ENCODE results near the gene ZNF638. TPM values are rescaled to one million over a fixed set of nuclear protein-coding genes. Genes with fewer than 3 reads are reported as not detected.
A peak's percentile ranks its signal among the peaks of the same experiment; 100 is the strongest.

Gene ZNF638
- total and polyA plus RNA-seq, 10 of the 15 experiments (the other 5 are each of a cell fraction or from before 2014, with no cell fraction given) = 37.6 to 133 (median 64.5) TPM

- BruUV-seq (replicated peaks) = no TSS peak
- RAD21 ChIA-PET (ENCODE audit: unreplicated experiment) = interaction anchor here (0.9 kb wide), 1 partner anchor 182 kb away, joined by 3 read pairs; no protein-coding TSS in a partner anchor
- Histone ChIP-seq H3K9ac (ENCODE audit: control insufficient read depth, insufficient read depth, low read length) (no peak overlapping the region), H3K27me3 (replicated peaks in 1 of 2; ENCODE audit: control insufficient read depth in 2 of 2, insufficient read depth in 2 of 2, low read length in 1 of 2) (no peaks in the 10 kb centered on the region), H4K20me1 (ENCODE audit: control insufficient read depth, insufficient read depth) (no peaks in the 10 kb centered on the region), H3K9me3 (replicated peaks; ENCODE audit: control insufficient read depth, insufficient read depth, low read length) (no peaks in the 10 kb centered on the region), H3K36me3 (ENCODE audit: control insufficient read depth in 2 of 2, insufficient read depth in 2 of 2, low read length in 1 of 2) (no peaks in the 10 kb centered on the region), H3K27ac (ENCODE audit: control insufficient read depth, insufficient read depth) (no peak overlapping the region), H3K4me2 (ENCODE audit: control insufficient read depth, insufficient read depth) (no peak overlapping the region), H2AFZ (ENCODE audit: control insufficient read depth, low read depth, low read length) (no peak overlapping the region), H3K4me3 (no peak overlapping the region), H3K79me2 (ENCODE audit: control insufficient read depth, insufficient read depth, low read length) (no peaks in the 10 kb centered on the region; the same call in 1 of the 2 replicates), H3K4me1 (ENCODE audit: control insufficient read depth, insufficient read depth, low read length) (no peaks in the 10 kb centered on the region)
- CTCF ChIA-PET = interaction anchor here (1.3 to 1.9 kb wide), 3 partner anchors 17 to 211 kb away, joined by 3 to 8 read pairs (median 3); no protein-coding TSS in a partner anchor
- no peak for FAIRE-seq
- peak; percentile 66 for ATAC-seq
- POLR2A ChIA-PET = no interaction called here
- TF ChIP-seq POLR2AphosphoS2 (IDR thresholded peaks at IDR 0.05; ENCODE audit: low read depth, low read length) (no peak), BCLAF1 (IDR thresholded peaks at IDR 0.05) (no peak), RAD21 (IDR thresholded peaks at IDR 0.05; ENCODE audit: insufficient read depth, low read depth, low read length) (peak; percentile 23; the same call in 1 of the 2 replicates), CTCF (IDR thresholded peaks at IDR 0.05 in 2 of 3, conservative IDR thresholded peaks at IDR 0.05 in 1 of 3; ENCODE audit: control insufficient read depth in 2 of 3, extremely low read depth in 1 of 3, insufficient read depth in 1 of 3, low read depth in 3 of 3, low read length in 3 of 3) (peak; percentile 21 to 27 (median 23); a peak in 3 of 6 replicates), SMC3 (IDR thresholded peaks at IDR 0.05; ENCODE audit: borderline replicate concordance, low read length) (peak; percentile 5; the same call in 1 of the 2 replicates)
- intact Hi-C loops (cut with micrococcal nuclease; ENCODE audit: unreplicated experiment) = no loop called here
- no peak for DNase-seq (ENCODE audit: low read depth, low spot score)
- SMC1A ChIA-PET (ENCODE audit: uncharacterized antibody, unreplicated experiment) = interaction anchor here (1.8 to 1.9 kb wide), 2 partner anchors 55 to 182 kb away, joined by 3 to 5 read pairs; partner anchors contain the start of gene PAIP2B
- in situ Hi-C loops (cut with MboI) = loop anchor here (25.0 kb wide), 1 partner anchor 855 kb away; the partner anchor contains the start of gene CYP26B1
Measured at GRCh38 chr2:71282493-71282892, 49.1 kb upstream of the ZNF638 start.

All from GM12878 (cell line).